Measurements from ENCODE around the gene CGN. TPM values are rescaled to one million over a fixed set of nuclear protein-coding genes. Genes with fewer than 3 reads are reported as not detected.

CGN gene
- total and polyA plus RNA-seq, 2 donors (not counting 3 experiments of a cell fraction or from before 2014, with no cell fraction given), result 0.32 to 0.73 TPM

DNA sequence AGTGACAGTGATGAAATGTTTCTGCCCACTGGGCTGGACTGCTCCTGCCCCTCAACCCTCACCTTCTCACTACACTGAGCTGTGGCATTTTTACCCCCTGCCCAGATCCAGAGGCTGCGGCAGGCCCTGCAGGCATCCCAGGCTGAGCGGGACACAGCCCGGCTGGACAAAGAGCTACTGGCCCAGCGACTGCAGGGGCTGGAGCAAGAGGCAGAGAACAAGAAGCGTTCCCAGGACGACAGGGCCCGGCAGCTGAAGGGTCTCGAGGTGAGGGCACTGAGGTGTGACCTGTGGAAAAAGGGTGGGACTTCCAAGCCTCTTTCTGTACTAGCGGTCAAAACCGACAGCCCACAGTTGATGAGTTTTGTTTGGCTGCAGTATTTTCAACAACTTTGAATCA lies 22.7 kb downstream of the CGN start:
- Histone ChIP-seq H3K9me3 (replicated peaks; ENCODE audit: control insufficient read depth, insufficient read depth, low read length) (no peaks in the 10 kb centered on the region), H3K9me1 (replicated peaks; ENCODE audit: control insufficient read depth, extremely low read depth, insufficient read depth, low read length) (no peaks in the 10 kb centered on the region), H4K20me1 (replicated peaks; ENCODE audit: control insufficient read depth, extremely low read depth, insufficient read depth, low read length) (no peaks in the 10 kb centered on the region), H3K27me3 (ENCODE audit: control insufficient read depth in 2 of 2, insufficient read depth in 2 of 2, low read length in 2 of 2) (no peaks in the 10 kb centered on the region), H3K9ac (replicated peaks; ENCODE audit: extremely low read depth, insufficient read depth, low read length) (no peak overlapping the region), H3K4me1 (ENCODE audit: control insufficient read depth, extremely low read depth, insufficient read depth, low read length) (no peaks in the 10 kb centered on the region), H3K36me3 (ENCODE audit: control insufficient read depth in 2 of 2, extremely low read depth in 1 of 2, insufficient read depth in 2 of 2, low read length in 2 of 2) (no peaks in the 10 kb centered on the region), H3K79me2 (ENCODE audit: control insufficient read depth, insufficient read depth, low read length) (no peaks in the 10 kb centered on the region), H3K4me2 (ENCODE audit: insufficient read depth, low read length) (no peak overlapping the region), H3K27ac (ENCODE audit: insufficient read depth, low read depth, low read length) (no peak overlapping the region), H2AFZ (ENCODE audit: low read depth, low read length) (no peak overlapping the region), H3K4me3 (replicated peaks in 1 of 3; ENCODE audit: insufficient read depth in 1 of 3, low read depth in 1 of 3, low read length in 3 of 3) (no peak overlapping the region)
- CTCF ChIA-PET, result interaction anchor here (0.9 to 2.4 kb wide), 5 partner anchors 11 to 303 kb away, joined by 3 to 9 read pairs (median 6); no protein-coding TSS in a partner anchor
- dilution Hi-C loops (cut with MboI; ENCODE audit: extremely low pct_ligation_motif_present, low sequenced_read_pairs) (no loop called here), intact Hi-C loops (cut with micrococcal nuclease) (loop anchor here (1.0 to 10.0 kb wide), 3 partner anchors 201 to 481 kb away; no protein-coding TSS in a partner anchor)
- no peak for TF ChIP-seq GATA2 (IDR thresholded peaks at IDR 0.05; ENCODE audit: insufficient read depth, insufficient read length, low read depth, low read length)
- no peak for TF ChIP-seq FOS (IDR thresholded peaks at IDR 0.05; ENCODE audit: borderline replicate concordance, insufficient read depth, low read length)
- no peak for TF ChIP-seq MYC (IDR thresholded peaks at IDR 0.05; ENCODE audit: low read depth, low read length)
- TF ChIP-seq POLR2A (IDR thresholded peaks at IDR 0.05; ENCODE audit: low read depth, low read length), result no peak
- TF ChIP-seq CTCF (IDR thresholded peaks at IDR 0.05; ENCODE audit: extremely low read depth in 1 of 2, insufficient read depth in 1 of 2, low read depth in 1 of 2, low read length in 2 of 2), result no peak
- TF ChIP-seq, protein P1, sequence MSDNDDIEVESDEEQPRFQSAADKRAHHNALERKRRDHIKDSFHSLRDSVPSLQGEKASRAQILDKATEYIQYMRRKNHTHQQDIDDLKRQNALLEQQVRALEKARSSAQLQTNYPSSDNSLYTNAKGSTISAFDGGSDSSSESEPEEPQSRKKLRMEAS (IDR thresholded peaks at IDR 0.05; ENCODE audit: insufficient read depth, insufficient read length), result no peak
- TF ChIP-seq POLR2AphosphoS5 (IDR thresholded peaks at IDR 0.05; ENCODE audit: insufficient read depth, low read depth, low read length), result no peak
- TF ChIP-seq EZH2 (IDR thresholded peaks at IDR 0.05; ENCODE audit: borderline replicate concordance, low read depth, low read length, severe bottlenecking), result no peak
- no peak for TF ChIP-seq JUN (IDR thresholded peaks at IDR 0.05; ENCODE audit: borderline replicate concordance, insufficient read depth, insufficient read length, low read depth)
- FAIRE-seq, result no peak
- no TSS peak for BruUV-seq (replicated peaks)
- POLR2A ChIA-PET, result no interaction called here
- no peak for DNase-seq (ENCODE audit: low read depth, low spot score)
